GM19238 (cell line): ENCODE data around the gene YIF1A.

ENCODE experiments used
- DNase-seq: peaks from one replicate; pipeline ENCODE4 v3.0.0; 2011; ENCODE audit warnings: low spot score; ENCODE audit not compliant: insufficient read length

Gene YIF1A

GRCh38 chr11:66247801-66248200, 41.1 kb downstream of the YIF1A start:
- no peak for DNase-seq

GRCh38 chr11:66247295-66247694, 41.6 kb downstream of the YIF1A start:
- no peak for DNase-seq

GRCh38 chr11:66243782-66244535, 45.0 kb downstream of the YIF1A start:
- no peak for DNase-seq

- no peak for DNase-seq
Measured at GRCh38 chr11:66242095-66242765, 46.7 kb downstream of the YIF1A start.

- no peak for DNase-seq
Measured at GRCh38 chr11:66240781-66241136, 48.2 kb downstream of the YIF1A start.

- no peak for DNase-seq
Measured at GRCh38 chr11:66239998-66240780, 48.8 kb downstream of the YIF1A start.

GRCh38 chr11:66239511-66239910, 49.4 kb downstream of the YIF1A start:
- DNase-seq: no peak

GRCh38 chr11:66238786-66239413, 50.0 kb downstream of the YIF1A start:
- DNase-seq: no peak

GRCh38 chr11:66237867-66238266, 51.1 kb downstream of the YIF1A start:
- no peak for DNase-seq

- no peak for DNase-seq
Measured at GRCh38 chr11:66235141-66235540, 53.8 kb downstream of the YIF1A start.
